Memory B cell (primary cell): ENCODE data around the gene COL25A1.
A peak's percentile ranks its signal among the peaks of the same experiment; 100 is the strongest.

ENCODE experiments used
- ATAC-seq: fragments of 150-1000 bp; cut with Tn5 transposase; 2 replicates; pipeline ENCODE4 v1.10.0; 2021; ENCODE audit warnings: low read depth, mild to moderate bottlenecking, moderate library complexity
- DNase-seq, 2 donors: peaks; one replicate each; pipeline ENCODE4 v3.0.0; 2022; ENCODE audit warnings: low spot score in 2 of 2
- H3K27ac Mint-ChIP-seq: one replicate; pipeline ENCODE4 v1.8.0; 2022; ENCODE audit warnings: mild to moderate bottlenecking, moderate library complexity, mixed read lengths
- H3K27me3 Mint-ChIP-seq: one replicate; pipeline ENCODE4 v1.8.0; 2022; ENCODE audit warnings: mixed read lengths
- H3K36me3 Mint-ChIP-seq: one replicate; pipeline ENCODE4 v1.8.0; 2022; ENCODE audit warnings: mild to moderate bottlenecking, mixed read lengths
- H3K4me1 Mint-ChIP-seq: one replicate; pipeline ENCODE4 v1.8.0; 2022; ENCODE audit warnings: mixed read lengths
- H3K4me3 Mint-ChIP-seq: one replicate; pipeline ENCODE4 v1.8.0; 2022; ENCODE audit warnings: mild to moderate bottlenecking, moderate library complexity, mixed read lengths
- H3K9me3 Mint-ChIP-seq: one replicate; pipeline ENCODE4 v1.8.0; 2022; ENCODE audit warnings: mixed read lengths

Gene COL25A1

DNA sequence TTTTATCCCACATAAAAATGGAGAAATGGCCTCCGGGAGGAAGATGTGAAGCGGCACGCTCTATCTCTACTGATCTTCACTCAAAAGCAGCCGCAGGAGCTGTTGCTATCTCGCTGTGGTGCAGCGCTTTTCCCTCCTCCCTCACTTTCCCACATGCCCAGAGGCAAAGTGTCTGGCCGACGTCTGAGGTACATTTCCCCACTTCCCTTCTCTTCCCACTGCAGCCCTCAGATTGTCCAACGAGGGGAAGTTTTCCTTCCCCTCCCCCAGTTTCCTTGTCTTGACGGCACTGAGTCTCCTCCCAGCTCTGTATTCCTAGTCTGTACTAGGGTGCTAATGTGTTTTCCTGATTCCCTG is 660 bp upstream of the COL25A1 start:
- ATAC-seq, result no peak
- H3K27me3 Mint-ChIP-seq, result peaks cover 26% of the 10 kb centered on the region

DNA sequence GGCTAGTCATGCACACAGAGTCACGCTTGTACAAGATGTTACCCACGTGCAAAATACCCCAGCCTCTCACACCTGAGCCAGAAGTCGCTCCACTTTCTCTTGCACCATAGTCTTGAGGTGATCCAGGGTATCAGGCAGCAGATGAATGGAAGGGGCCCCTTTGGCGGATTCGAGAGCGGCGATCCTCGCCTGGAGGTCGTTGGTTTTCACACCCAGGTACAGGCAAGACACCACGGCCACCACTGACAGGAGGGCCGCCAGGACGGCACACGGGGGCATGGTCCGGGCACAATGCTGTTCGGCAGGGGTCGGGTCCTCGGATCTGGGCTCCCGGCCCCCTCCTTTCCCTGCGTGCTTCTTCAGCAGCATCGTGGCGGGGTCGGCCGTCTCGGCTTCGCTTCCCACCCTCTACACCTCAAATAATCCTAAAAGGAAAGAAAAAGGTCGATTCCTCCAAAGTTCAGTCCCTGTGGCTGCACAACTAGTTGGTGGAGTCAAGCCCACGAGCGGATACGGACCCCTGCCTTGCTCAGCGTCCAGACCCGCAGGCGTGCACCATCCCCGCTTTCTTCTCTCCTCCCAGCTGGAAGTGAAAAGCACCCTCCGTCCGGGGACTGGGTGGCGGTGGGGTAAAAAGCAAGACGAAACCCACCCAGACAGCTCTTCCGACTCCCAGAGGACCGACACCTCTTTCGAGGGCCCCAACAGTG is 652 bp downstream of the COL25A1 start:
- Mint-ChIP-seq H3K27ac (no peak overlapping the region), H3K36me3 (no peaks in the 10 kb centered on the region), H3K4me1 (peaks cover 3% of the 10 kb centered on the region), H3K9me3 (peaks cover 1% of the 10 kb centered on the region), H3K27me3 (peaks cover 26% of the 10 kb centered on the region), H3K4me3 (peak overlapping the region; percentile 28)
- DNase-seq (no peak), ATAC-seq (no peak)

More for the DNA sequence above, 660 bp upstream of the COL25A1 start:
- DNase-seq, result no peak
- H3K27ac Mint-ChIP-seq, result no peak overlapping the region
- no peaks in the 10 kb centered on the region for H3K36me3 Mint-ChIP-seq
- H3K4me3 Mint-ChIP-seq, result peak overlapping the region; percentile 77
- H3K4me1 Mint-ChIP-seq, result peaks cover 3% of the 10 kb centered on the region
- H3K9me3 Mint-ChIP-seq, result peaks cover 1% of the 10 kb centered on the region

DNA sequence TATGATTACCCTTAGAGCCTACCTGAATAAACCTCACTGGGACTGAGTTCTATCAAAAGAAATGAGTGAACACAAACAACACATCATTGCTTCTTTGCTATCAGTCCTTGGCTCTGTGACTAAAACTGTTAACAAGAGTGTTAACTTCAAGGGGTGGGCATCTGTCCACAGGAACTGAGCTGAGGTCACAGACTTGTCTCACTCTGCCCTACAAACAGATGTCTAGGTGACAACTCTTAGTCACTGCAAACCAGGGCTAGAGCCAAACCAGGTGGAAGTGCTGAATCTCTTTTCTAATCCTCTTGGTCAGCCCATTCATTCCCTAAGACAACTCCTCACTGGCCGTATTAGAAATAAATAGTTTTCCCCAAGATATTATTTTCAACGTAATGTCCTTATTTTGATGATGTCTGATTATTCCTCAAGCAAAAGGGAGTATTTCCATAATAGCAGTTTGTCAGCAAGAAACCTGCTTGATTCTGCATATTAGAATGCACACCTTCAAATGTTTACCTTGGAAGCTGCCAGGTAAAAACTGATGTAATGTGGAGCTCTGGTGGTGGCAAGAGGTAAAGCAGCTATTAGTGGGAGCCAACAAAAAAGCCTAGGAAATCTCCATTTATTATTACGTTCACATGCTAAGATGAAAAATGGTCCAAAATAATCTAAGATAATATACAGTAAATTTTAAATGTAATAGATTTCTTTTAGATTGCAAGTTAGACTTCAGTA is 4.0 kb downstream of the COL25A1 start:
- no peak for ATAC-seq
- no peaks in the 10 kb centered on the region for H3K36me3 Mint-ChIP-seq
- H3K4me1 Mint-ChIP-seq, result peaks cover 3% of the 10 kb centered on the region
- DNase-seq, result no peak
- no peak overlapping the region for H3K4me3 Mint-ChIP-seq
- no peak overlapping the region for H3K27ac Mint-ChIP-seq
- H3K9me3 Mint-ChIP-seq, result peaks cover 1% of the 10 kb centered on the region
- peaks cover 15% of the 10 kb centered on the region for H3K27me3 Mint-ChIP-seq

DNA sequence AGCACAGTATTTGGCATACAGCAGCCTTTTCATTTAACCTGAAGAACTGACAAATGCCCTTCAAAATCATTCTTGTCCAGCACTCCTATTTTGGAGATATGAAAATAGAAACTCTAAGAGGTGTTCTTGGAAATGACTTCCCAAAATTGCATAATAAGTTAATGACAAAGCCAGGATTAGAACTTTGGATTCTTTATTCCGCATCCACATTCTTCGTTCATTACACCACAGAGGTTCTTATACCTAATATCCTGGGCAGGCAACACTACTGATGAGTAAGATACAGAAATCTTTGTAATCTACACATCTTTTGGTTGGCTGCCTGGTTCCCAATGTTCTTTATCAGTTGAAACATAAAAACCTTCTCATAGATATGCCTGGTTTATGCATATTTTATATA is 5.9 kb downstream of the COL25A1 start:
- H3K9me3 Mint-ChIP-seq, result no peaks in the 10 kb centered on the region
- no peak overlapping the region for H3K27ac Mint-ChIP-seq
- no peaks in the 10 kb centered on the region for H3K36me3 Mint-ChIP-seq
- H3K4me1 Mint-ChIP-seq, result no peaks in the 10 kb centered on the region
- ATAC-seq (no peak), DNase-seq (no peak)
- H3K4me3 Mint-ChIP-seq, result no peak overlapping the region
- H3K27me3 Mint-ChIP-seq, result peaks cover 9% of the 10 kb centered on the region

DNA sequence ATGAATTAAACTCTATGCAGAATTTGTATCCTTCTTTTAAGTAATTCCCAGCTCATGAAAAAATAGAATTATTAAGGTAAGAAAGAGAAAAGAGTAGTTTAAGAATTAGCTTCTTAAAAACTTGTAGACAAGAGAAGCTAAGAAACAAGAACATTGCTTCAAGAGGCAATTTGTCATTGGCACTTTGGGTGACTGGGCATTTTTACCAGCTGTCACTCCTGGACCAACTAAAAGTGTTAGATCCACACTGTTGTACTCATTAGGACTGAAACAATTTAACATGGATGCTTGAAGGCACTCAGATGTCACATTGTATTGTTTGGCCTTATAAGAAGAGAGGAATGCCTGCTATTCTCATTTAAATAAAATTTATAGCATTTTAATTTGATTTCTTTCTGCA is 7.4 kb downstream of the COL25A1 start:
- H3K36me3 Mint-ChIP-seq, result no peaks in the 10 kb centered on the region
- peaks cover 1% of the 10 kb centered on the region for H3K27me3 Mint-ChIP-seq
- no peaks in the 10 kb centered on the region for H3K9me3 Mint-ChIP-seq
- no peaks in the 10 kb centered on the region for H3K4me1 Mint-ChIP-seq
- H3K4me3 Mint-ChIP-seq, result no peak overlapping the region
- H3K27ac Mint-ChIP-seq, result no peak overlapping the region
- no peak for DNase-seq
- ATAC-seq, result no peak

DNA sequence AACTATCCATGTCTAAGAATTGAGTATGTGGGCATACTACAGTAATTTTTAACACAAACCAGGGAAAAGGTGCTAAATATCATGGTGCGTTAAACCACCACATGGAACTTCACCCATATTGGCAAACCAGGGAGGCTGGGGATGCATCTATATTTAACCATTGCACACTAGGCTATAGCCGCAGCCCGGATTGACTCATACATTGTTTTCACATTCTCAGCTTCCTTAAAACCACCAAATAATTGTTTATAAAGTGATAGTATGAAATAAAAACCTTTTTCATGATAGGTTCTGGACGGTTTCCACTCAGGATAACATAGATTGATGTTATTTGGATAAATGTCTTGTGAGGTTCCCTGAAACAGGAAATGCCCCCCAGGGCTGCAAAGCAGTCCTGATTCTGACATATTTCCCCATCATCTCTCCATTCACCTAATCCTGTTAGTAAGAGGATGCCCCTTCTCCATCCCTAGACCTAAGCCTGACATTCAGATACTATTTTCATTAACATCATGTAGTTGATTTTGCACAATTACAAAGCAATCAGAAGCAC is 7.9 kb downstream of the COL25A1 start:
- no peak for ATAC-seq
- no peaks in the 10 kb centered on the region for H3K4me1 Mint-ChIP-seq
- H3K4me3 Mint-ChIP-seq, result no peak overlapping the region
- DNase-seq, result no peak
- no peaks in the 10 kb centered on the region for H3K9me3 Mint-ChIP-seq
- peaks cover 1% of the 10 kb centered on the region for H3K27me3 Mint-ChIP-seq
- H3K27ac Mint-ChIP-seq, result no peak overlapping the region
- no peaks in the 10 kb centered on the region for H3K36me3 Mint-ChIP-seq

DNA sequence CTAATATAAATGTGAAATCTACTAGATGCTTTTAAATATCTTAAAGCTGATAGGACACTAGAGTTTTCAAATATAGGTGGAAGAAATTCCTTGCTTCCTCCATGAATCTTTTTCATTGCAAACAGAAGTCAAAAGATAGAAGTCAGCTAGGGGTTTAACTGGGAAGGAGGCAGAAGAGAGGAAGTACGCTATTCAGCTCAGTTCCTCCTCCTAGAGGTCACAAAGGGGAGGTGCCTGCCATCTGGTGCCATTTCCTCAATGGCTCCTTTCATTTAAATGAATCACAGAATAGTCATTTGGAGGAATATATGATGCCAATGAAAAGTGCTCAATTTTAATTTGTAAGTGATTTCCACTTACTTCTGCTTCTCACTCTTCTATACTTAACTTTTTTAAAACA is 8.5 kb downstream of the COL25A1 start:
- no peak overlapping the region for H3K4me3 Mint-ChIP-seq
- DNase-seq, result no peak
- peak; percentile 49 for ATAC-seq

DNA sequence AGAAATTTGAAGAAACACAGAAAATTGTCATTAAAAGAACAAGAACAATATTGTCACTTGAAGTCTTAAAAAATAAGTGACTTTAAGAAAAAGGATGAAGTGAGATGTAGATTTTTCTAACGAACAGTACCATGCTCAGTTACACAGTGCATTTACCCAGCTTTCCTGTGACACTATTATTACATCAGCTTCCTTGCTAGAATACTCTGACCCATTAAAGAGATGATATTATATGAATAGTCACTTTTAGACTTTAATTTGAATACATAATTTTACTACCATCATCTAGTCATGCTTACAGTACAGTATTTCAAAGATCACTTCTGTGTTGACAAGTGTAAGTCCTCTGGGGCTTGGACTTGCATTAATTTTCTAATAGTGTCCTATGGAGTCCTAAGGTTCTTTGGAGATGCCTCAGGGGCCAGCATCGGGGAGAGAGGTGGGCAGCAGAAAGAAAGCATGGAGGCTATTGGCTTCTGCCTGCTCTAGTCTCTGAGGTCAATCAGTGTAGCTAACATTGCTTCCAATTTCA is 10.7 kb downstream of the COL25A1 start:
- Mint-ChIP-seq H3K27me3 (peaks cover 1% of the 10 kb centered on the region), H3K27ac (no peak overlapping the region), H3K4me3 (no peak overlapping the region), H3K9me3 (no peaks in the 10 kb centered on the region), H3K4me1 (no peaks in the 10 kb centered on the region), H3K36me3 (no peaks in the 10 kb centered on the region)
- DNase-seq (no peak), ATAC-seq (no peak)

More for the DNA sequence above, 8.5 kb downstream of the COL25A1 start:
- Mint-ChIP-seq H3K9me3 (no peaks in the 10 kb centered on the region), H3K27me3 (peaks cover 1% of the 10 kb centered on the region), H3K27ac (no peak overlapping the region), H3K36me3 (no peaks in the 10 kb centered on the region), H3K4me1 (no peaks in the 10 kb centered on the region)

DNA sequence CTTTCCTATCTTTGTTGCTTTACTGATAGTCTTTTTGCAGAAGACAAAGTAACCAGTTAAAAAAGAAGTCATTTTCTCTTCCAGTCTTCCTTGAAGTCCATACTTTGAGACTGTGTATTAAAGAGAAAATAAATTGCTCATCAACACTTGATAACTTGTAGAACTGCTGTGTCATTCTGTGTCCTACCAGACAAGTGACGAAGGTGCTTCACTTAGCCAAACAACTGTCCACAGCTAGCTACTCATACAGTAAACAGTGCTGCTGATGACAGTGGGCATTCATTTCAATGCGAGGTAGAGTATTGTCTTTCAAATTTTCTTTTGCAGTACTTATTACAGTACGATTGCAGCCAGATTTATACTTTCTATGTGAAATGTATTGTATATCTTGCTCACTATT is 11.5 kb downstream of the COL25A1 start:
- peaks cover 1% of the 10 kb centered on the region for H3K27me3 Mint-ChIP-seq
- H3K9me3 Mint-ChIP-seq, result no peaks in the 10 kb centered on the region
- ATAC-seq (no peak), DNase-seq (no peak)
- no peaks in the 10 kb centered on the region for H3K36me3 Mint-ChIP-seq
- H3K4me1 Mint-ChIP-seq, result no peaks in the 10 kb centered on the region
- no peak overlapping the region for H3K27ac Mint-ChIP-seq
- no peak overlapping the region for H3K4me3 Mint-ChIP-seq

DNA sequence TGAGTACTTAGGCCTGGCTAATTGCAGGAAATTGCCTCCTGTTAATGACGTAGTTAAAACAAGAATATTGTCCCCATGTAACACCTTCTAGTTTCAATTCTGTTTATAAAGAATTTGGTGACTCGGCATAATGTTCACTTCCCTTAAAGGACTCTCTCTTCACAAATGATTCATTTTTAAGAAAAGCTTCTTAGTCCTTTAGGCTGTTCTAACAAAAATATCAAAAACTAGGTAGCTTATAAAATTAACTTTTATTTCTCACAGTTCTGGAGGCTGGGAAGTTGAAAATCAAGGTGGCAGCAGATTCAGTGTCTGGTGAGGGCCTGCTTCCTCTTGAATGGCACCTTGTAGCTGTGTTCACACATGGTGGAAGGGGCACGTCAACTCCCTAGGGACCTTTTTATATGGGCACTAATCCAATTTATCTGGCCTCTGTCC is 23.8 kb downstream of the COL25A1 start:
- Mint-ChIP-seq H3K36me3 (no peaks in the 10 kb centered on the region), H3K27ac (no peak overlapping the region), H3K27me3 (peaks cover under 1% of the 10 kb centered on the region), H3K4me1 (no peaks in the 10 kb centered on the region), H3K9me3 (no peaks in the 10 kb centered on the region), H3K4me3 (no peak overlapping the region)
- DNase-seq (no peak), ATAC-seq (peak; percentile 64)

DNA sequence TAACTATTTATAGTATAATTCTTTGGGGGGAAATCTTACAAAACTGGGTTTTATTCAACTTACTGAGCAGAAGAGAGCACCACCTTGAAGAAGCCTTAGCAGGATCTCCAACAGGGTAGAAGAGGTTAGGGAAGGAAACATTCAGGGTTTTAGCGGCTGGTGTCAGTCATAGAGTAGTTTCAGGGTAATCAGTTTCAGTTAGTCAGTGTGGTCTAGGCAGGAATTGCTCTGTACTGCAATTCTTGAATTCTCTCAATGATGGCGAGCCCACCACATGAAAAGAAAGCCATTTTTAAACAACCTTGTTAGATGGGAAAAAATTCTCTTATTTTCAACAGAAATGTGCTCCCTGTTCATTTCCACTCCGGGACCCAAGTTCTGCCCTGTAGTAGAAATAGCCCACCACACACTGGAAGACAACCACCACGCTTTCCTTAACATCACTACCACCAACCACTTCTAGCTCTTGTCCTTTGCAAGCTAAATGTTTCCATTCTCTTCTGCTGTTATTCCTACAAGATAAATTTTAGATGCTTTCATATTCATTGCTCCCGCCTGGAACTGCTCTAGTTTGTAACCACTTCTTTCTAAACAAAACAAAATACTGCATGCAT is 25.9 kb downstream of the COL25A1 start:
- no peak for ATAC-seq
- Mint-ChIP-seq H3K4me1 (no peaks in the 10 kb centered on the region), H3K27me3 (peaks cover 2% of the 10 kb centered on the region), H3K9me3 (no peaks in the 10 kb centered on the region), H3K36me3 (no peaks in the 10 kb centered on the region), H3K4me3 (no peak overlapping the region), H3K27ac (no peak overlapping the region)
- DNase-seq, result no peak

DNA sequence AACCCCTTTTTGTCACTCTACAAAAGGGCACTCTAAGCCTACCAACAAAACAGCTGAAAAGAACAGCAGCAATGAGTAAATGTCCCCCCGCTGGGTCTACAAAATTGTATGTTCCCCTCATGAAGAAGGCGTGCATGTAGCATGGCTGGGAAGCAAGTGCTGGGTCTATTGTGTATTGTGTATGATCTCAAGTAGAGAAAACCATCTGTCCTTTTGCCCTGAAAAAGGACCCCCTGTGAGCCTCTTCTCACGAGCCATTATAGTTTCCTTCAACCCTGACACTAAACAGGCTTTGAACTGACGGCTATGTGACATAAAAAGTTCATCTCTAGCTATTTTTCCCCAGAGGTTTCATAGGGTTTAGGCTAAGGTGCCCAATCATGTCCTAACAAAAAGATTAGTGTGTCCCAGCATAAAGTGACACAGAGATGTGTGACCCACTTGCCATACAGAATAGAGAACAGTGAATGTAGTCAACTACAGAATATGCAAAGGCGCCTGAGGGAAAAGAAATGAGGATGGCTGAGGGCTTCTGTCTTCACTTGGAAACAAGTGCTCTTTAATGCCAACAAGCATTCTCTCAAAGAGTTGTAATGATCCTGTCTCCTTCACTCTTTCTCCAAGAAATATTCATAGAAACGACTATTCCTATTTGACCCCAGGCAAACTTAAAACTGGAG is 27.3 kb downstream of the COL25A1 start:
- ATAC-seq (no peak), DNase-seq (no peak)
- peaks cover 2% of the 10 kb centered on the region for H3K27me3 Mint-ChIP-seq
- H3K27ac Mint-ChIP-seq, result no peak overlapping the region
- no peaks in the 10 kb centered on the region for H3K4me1 Mint-ChIP-seq
- no peaks in the 10 kb centered on the region for H3K36me3 Mint-ChIP-seq
- no peaks in the 10 kb centered on the region for H3K9me3 Mint-ChIP-seq
- H3K4me3 Mint-ChIP-seq, result no peak overlapping the region

DNA sequence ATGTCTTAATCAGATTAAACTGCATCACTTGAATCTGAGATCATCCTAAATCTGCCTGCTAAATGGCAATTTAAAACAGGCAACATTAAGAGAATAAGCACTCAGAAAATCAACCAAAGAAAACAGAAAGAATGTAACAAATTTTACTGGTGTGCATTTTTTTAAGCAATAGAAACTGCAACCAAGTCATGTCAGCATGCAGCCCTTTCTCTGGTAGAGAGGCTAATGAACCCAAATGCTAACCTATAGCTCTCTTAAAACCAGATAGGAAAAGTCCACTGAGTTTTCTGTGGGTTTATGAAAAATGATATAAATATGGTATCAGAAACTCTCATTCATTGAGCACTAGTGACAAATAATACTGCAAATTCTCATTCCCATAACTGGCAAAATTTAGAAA is 35.6 kb downstream of the COL25A1 start:
- Mint-ChIP-seq H3K27me3 (no peaks in the 10 kb centered on the region), H3K4me3 (no peak overlapping the region), H3K36me3 (no peaks in the 10 kb centered on the region), H3K27ac (no peak overlapping the region), H3K9me3 (no peaks in the 10 kb centered on the region), H3K4me1 (no peaks in the 10 kb centered on the region)
- DNase-seq, result no peak
- ATAC-seq, result no peak

DNA sequence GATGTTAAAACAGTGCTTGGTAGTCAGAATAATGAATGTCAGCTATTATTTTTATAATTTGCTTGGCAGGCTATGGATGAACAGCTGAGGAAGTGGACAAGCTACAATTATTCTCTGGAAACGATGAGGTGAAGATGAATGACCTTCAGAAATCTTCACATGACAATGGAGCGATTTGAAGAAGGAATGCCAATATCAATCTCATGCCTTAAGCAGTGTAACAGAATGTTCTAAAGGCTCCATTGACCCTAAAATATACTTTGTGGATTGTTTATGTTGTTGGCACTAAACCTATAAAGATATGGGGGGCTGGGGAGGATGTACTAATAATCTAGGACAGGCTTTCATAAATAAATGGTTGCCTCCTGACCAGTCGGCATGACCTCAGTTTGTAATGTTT is 36.2 kb downstream of the COL25A1 start:
- no peak for ATAC-seq
- Mint-ChIP-seq H3K9me3 (no peaks in the 10 kb centered on the region), H3K27me3 (no peaks in the 10 kb centered on the region), H3K27ac (no peak overlapping the region), H3K36me3 (no peaks in the 10 kb centered on the region), H3K4me1 (no peaks in the 10 kb centered on the region), H3K4me3 (no peak overlapping the region)
- DNase-seq, result no peak
